WI38 (cell line): ENCODE data around the gene LAMB4.

Source experiments
- H3K4me3 ChIP-seq: 2 replicates; pipeline ENCODE4 v1.5.1; 2011; ENCODE audit warnings: low read depth, mild to moderate bottlenecking, control low read depth, low read length
- TF ChIP-seq, protein P1 (sequence below): IDR thresholded peaks from 2 replicates; pipeline ENCODE4 v1.5.1; 2012; ENCODE audit warnings: low read depth, mild to moderate bottlenecking, control low read depth, low read length

Gene LAMB4

DNA sequence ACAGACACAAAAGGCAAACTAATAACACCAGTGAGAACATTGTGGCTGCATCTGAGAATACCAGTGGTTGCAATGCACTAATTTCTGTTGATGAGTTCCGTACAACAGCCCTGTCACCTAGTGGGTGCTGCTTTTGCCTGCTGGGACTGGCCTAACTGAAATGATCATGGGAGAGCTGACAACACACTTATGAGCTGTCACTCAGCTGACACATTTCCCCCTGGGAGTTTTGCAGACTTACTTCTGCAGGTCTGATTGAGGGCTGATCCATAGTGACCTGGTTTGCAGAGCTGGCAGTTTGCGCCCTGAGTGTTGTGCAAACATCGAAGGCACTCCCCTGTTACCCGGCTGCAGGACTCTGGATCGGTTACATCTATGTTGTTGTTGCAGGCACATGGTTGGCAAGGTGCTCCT is 66.6 kb downstream of the LAMB4 start:
- TF ChIP-seq, protein P1, sequence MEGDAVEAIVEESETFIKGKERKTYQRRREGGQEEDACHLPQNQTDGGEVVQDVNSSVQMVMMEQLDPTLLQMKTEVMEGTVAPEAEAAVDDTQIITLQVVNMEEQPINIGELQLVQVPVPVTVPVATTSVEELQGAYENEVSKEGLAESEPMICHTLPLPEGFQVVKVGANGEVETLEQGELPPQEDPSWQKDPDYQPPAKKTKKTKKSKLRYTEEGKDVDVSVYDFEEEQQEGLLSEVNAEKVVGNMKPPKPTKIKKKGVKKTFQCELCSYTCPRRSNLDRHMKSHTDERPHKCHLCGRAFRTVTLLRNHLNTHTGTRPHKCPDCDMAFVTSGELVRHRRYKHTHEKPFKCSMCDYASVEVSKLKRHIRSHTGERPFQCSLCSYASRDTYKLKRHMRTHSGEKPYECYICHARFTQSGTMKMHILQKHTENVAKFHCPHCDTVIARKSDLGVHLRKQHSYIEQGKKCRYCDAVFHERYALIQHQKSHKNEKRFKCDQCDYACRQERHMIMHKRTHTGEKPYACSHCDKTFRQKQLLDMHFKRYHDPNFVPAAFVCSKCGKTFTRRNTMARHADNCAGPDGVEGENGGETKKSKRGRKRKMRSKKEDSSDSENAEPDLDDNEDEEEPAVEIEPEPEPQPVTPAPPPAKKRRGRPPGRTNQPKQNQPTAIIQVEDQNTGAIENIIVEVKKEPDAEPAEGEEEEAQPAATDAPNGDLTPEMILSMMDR, result no peak
- H3K4me3 ChIP-seq, result no peak overlapping the region

DNA sequence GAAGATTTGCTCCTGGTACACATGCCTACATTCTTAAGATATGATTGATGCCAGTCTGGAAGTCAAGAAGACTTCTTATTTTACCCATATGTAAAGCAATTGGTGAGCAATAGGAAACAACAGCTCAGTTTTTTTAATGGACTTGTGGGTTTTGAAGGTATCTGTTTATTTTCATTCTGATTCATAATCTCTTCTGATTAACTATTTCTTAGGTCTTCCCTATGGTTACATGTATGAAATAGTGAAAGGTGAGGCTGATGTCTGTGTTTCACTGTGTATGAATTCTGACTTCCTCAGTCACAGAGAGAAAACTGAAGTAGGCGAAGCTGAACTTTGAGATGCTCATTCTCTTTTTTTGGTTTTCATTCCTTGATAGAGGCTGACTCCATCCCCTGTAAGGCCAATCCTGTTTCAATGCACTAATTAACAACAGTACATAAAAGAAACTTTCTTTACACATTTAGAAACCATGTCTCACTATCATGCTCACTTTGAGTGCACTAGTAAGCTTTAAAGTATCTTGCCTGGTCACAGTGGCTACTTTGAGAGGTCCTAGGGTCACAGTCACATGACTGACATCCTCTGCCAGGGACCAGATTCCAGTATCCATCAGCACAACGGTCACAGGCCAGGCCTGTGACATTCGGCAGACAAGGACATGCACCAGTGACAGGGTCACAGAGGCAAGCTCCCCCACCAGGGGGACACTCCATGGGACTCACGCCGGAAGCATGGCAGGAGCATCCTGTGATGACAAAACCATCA is 67.7 kb downstream of the LAMB4 start:
- TF ChIP-seq, protein P1, result peak; percentile 7; the same call in 1 of the 2 replicates

DNA sequence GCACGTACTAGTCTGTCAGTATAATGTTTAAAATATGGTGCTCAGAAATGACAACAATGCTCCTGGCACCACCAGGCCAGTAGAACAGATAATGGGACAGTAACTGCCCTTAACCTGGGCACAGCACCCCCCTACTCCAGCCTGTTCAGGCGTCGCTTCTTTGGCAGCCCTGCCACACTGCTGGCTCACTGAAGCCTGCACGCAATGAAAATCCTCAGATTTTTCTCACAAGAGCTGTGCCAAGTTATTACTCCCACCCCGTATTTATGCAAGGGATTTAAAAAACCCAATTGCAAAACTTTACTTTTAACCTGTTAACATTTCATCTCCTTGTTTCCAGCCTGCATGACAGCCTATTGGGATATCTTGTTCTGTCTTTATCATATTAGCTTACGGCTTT is 70.6 kb downstream of the LAMB4 start:
- H3K4me3 ChIP-seq, result no peak overlapping the region
- TF ChIP-seq, protein P1, result no peak

More for the DNA sequence above, 67.7 kb downstream of the LAMB4 start:
- no peak overlapping the region for H3K4me3 ChIP-seq

DNA sequence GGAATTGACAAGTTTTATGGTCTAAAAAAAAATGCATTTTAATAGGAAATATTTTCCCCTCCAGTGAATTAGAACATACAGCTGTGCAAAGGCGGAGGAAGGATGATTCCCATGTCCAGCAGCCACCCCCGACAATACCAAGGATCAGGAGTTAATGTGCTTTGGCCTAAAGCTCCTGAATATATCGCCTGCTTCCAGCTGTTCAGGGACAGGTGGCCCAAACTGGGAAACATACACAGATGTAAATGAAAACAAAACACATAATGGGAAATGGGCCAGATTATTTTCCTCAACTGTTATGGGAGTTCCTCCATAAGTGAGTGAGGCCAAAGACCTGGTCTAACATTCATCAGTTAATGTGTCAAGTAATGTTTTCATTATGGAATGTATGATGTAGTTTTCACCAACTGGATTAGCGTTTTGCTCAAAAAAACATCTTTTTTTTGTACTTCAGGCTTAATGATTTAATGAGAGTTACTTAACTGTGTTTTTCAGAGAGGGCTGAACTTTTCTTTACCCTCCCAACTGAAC is 72.1 kb downstream of the LAMB4 start:
- no peak overlapping the region for H3K4me3 ChIP-seq
- TF ChIP-seq, protein P1, result no peak

DNA sequence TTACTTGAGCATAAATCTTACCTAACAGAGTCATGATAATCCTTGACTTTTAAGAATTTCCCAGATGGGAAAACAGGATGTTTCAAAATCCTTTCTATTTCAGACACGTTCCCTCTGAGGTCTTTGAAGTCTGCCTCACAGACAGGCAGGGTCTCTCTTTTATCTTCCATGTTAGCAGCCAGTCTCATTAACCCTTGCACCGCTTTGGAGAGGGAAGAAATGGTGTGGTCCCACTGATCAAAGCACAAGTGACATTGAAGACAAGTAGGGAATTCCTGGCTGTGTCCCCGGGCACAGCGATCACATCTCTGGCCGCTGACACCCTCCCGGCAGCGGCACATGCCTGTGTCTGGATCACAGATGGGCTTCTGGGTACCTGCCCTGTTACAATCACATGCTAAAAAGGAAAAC is 74.5 kb downstream of the LAMB4 start:
- TF ChIP-seq, protein P1, result no peak
- H3K4me3 ChIP-seq, result no peak overlapping the region

DNA sequence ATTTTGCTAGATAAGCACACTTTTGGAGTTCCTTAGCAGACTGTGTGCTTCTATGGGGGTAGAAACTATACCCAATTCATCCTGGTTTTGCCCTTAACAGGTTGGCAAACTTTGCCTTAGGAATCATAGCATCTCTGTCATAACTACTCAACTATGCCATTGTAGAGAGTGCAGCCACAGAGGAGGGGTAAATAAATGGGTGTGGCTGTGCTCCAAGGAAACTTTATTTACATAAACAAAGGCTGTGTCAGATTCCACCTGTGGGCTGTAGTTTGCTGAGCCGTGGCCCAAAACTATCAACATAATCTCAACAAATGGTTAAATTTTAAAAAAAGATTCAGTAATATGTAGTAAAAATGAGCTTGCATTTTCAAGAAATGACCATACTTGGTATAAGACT is 75.6 kb downstream of the LAMB4 start:
- H3K4me3 ChIP-seq, result no peak overlapping the region
- TF ChIP-seq, protein P1, result no peak

DNA sequence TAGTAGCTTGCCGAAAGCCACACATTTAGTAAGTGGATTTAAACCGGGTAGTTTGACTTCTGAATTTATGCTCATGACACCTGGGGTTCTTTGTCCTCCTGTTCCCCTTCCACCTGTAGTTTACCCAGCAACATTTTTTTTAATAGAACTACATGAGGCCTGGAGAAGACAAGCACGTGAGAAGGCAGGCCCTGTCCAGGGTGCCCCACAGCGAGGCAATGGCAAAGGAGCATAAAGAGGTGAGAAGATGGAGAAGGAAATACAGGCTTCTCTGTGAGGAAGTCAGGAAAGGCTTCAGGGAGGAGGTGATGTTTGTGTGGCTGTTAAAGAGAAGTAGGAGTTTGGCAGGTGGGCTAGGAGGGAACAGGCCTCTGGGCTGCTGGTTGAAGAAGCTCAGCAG is 76.9 kb downstream of the LAMB4 start:
- no peak overlapping the region for H3K4me3 ChIP-seq
- TF ChIP-seq, protein P1, result no peak
